ENCODE data around the gene ERICH3. TPM values are rescaled to one million over a fixed set of nuclear protein-coding genes. Genes with fewer than 3 reads are reported as not detected.

The ERICH3 gene
- total RNA-seq, 1 donor = not detected

DNA sequence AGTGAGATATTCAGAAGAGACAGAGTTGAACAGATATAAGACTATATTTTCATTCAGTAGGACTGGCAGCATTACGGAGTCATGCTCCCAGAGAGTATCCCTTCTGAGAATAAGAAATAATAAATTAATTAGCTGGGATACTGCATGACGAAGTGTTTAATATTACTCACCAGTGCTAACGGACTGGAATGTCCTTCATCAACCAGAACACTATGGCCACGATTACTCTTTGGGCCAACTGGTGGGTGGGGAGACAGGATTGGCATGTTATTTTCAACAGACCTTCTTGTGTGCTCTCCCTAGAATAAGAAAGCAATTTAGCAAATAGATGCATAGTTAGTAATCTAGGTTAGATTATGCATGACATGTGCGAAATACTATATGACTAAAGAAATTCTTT, 32.4 kb downstream of the ERICH3 start:
- no peak for DNase-seq (ENCODE audit: insufficient read length, low spot score, missing footprints)
- no peak overlapping the region for H2AFZ ChIP-seq (ENCODE audit: low read length)
- TF ChIP-seq, protein P1, sequence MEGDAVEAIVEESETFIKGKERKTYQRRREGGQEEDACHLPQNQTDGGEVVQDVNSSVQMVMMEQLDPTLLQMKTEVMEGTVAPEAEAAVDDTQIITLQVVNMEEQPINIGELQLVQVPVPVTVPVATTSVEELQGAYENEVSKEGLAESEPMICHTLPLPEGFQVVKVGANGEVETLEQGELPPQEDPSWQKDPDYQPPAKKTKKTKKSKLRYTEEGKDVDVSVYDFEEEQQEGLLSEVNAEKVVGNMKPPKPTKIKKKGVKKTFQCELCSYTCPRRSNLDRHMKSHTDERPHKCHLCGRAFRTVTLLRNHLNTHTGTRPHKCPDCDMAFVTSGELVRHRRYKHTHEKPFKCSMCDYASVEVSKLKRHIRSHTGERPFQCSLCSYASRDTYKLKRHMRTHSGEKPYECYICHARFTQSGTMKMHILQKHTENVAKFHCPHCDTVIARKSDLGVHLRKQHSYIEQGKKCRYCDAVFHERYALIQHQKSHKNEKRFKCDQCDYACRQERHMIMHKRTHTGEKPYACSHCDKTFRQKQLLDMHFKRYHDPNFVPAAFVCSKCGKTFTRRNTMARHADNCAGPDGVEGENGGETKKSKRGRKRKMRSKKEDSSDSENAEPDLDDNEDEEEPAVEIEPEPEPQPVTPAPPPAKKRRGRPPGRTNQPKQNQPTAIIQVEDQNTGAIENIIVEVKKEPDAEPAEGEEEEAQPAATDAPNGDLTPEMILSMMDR (IDR thresholded peaks at IDR 0.05; ENCODE audit: extremely low read depth, low read depth, low read length) = no peak
- H3K79me2 ChIP-seq (ENCODE audit: insufficient read depth, low read length) = no peaks in the 10 kb centered on the region
- H3K36me3 ChIP-seq (ENCODE audit: insufficient read depth, low read length) = no peaks in the 10 kb centered on the region
- H3K4me3 ChIP-seq (ENCODE audit: insufficient read depth, low read length) = no peak overlapping the region
- H4K20me1 ChIP-seq (ENCODE audit: insufficient read depth, low read length) = no peaks in the 10 kb centered on the region
- no peaks in the 10 kb centered on the region for H3K4me1 ChIP-seq (ENCODE audit: insufficient read depth, low read length)
- H3K27me3 ChIP-seq (ENCODE audit: insufficient read depth, low read length) = no peaks in the 10 kb centered on the region
- H3K27ac ChIP-seq (ENCODE audit: low read depth, low read length) = no peak overlapping the region
- no peaks in the 10 kb centered on the region for H3K9me3 ChIP-seq (ENCODE audit: low read depth, low read length)
- H3K4me2 ChIP-seq (ENCODE audit: insufficient read depth, low read length) = no peak overlapping the region

- no peak for DNase-seq (ENCODE audit: insufficient read length, low spot score, missing footprints)
Measured at GRCh38 chr1:74637296-74637695, 36.3 kb downstream of the ERICH3 start.

DNA sequence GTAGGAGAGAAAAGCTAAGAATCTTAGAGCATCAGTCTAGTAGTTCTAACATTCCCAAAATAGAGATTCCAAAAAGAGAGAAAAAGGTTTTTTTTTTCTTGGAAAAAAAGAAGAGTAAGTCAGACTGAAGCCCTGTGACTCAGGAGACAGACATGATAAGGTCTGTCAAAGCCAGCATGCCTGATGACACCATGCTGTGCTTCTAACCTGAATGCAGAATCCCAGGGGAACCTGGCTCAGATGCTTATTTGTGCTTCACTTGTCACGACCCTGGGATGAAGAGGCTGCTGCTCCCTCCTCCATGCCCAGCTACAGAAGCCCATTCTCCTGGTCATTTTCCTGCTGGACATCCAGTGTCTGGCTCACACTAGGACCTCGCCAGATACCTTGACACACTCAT, 44.3 kb downstream of the ERICH3 start:
- H3K4me2 ChIP-seq (ENCODE audit: insufficient read depth, low read length) = no peak overlapping the region
- H2AFZ ChIP-seq (ENCODE audit: low read length) = no peak overlapping the region
- no peaks in the 10 kb centered on the region for H3K36me3 ChIP-seq (ENCODE audit: insufficient read depth, low read length)
- no peaks in the 10 kb centered on the region for H3K9me3 ChIP-seq (ENCODE audit: low read depth, low read length)
- H3K27me3 ChIP-seq (ENCODE audit: insufficient read depth, low read length) = no peaks in the 10 kb centered on the region
- DNase-seq (ENCODE audit: insufficient read length, low spot score, missing footprints) = no peak
- no peaks in the 10 kb centered on the region for H4K20me1 ChIP-seq (ENCODE audit: insufficient read depth, low read length)
- TF ChIP-seq, protein P1 (IDR thresholded peaks at IDR 0.05; ENCODE audit: extremely low read depth, low read depth, low read length) = no peak
- no peak overlapping the region for H3K27ac ChIP-seq (ENCODE audit: low read depth, low read length)
- no peaks in the 10 kb centered on the region for H3K4me1 ChIP-seq (ENCODE audit: insufficient read depth, low read length)
- H3K4me3 ChIP-seq (ENCODE audit: insufficient read depth, low read length) = no peak overlapping the region
- H3K79me2 ChIP-seq (ENCODE audit: insufficient read depth, low read length) = no peaks in the 10 kb centered on the region

More at GRCh38 chr1:74637296-74637695, 36.3 kb downstream of the ERICH3 start:
- Histone ChIP-seq H3K27ac (ENCODE audit: low read depth, low read length) (no peak overlapping the region), H3K79me2 (ENCODE audit: insufficient read depth, low read length) (no peaks in the 10 kb centered on the region), H2AFZ (ENCODE audit: low read length) (no peak overlapping the region), H3K36me3 (ENCODE audit: insufficient read depth, low read length) (no peaks in the 10 kb centered on the region), H3K4me2 (ENCODE audit: insufficient read depth, low read length) (no peak overlapping the region), H4K20me1 (ENCODE audit: insufficient read depth, low read length) (no peaks in the 10 kb centered on the region), H3K4me1 (ENCODE audit: insufficient read depth, low read length) (no peaks in the 10 kb centered on the region), H3K27me3 (ENCODE audit: insufficient read depth, low read length) (no peaks in the 10 kb centered on the region), H3K9me3 (ENCODE audit: low read depth, low read length) (no peaks in the 10 kb centered on the region), H3K4me3 (ENCODE audit: insufficient read depth, low read length) (no peak overlapping the region)
- TF ChIP-seq, protein P1 (IDR thresholded peaks at IDR 0.05; ENCODE audit: extremely low read depth, low read depth, low read length) = no peak

DNA sequence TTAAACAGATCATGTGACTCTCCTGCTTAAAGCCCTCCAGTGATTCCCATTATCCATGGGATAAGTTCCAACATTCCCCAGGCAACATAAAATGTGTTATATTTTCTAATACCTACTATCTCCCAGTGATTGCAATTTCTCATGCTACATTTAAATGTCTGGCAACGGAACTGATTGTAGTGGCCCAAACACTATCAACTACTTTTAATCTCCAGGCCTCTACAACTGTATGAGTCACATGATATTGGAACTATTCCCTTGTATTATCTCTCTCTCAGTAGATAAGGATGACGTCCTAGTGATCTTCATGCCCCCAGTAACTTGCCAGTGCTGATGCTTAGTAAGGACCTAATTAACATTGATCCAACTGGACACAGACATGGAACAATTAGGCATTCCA, 49.9 kb downstream of the ERICH3 start:
- Histone ChIP-seq H3K9me3 (ENCODE audit: low read depth, low read length) (no peaks in the 10 kb centered on the region), H4K20me1 (ENCODE audit: insufficient read depth, low read length) (no peaks in the 10 kb centered on the region), H3K4me3 (ENCODE audit: insufficient read depth, low read length) (no peak overlapping the region), H3K36me3 (ENCODE audit: insufficient read depth, low read length) (no peaks in the 10 kb centered on the region), H3K4me1 (ENCODE audit: insufficient read depth, low read length) (no peaks in the 10 kb centered on the region), H3K27ac (ENCODE audit: low read depth, low read length) (no peak overlapping the region), H3K4me2 (ENCODE audit: insufficient read depth, low read length) (no peak overlapping the region), H3K27me3 (ENCODE audit: insufficient read depth, low read length) (no peaks in the 10 kb centered on the region), H3K79me2 (ENCODE audit: insufficient read depth, low read length) (no peaks in the 10 kb centered on the region), H2AFZ (ENCODE audit: low read length) (no peak overlapping the region)
- no peak for DNase-seq (ENCODE audit: insufficient read length, low spot score, missing footprints)
- TF ChIP-seq, protein P1 (IDR thresholded peaks at IDR 0.05; ENCODE audit: extremely low read depth, low read depth, low read length) = no peak

All from osteoblast (primary cell).